HepG2 (cell line): ENCODE results near the gene ARL8A.

ENCODE experiments used
- ELF1 ChIP-seq: sonication (generic); formaldehyde crosslinking; IDR thresholded peaks from 2 replicates; pipeline ENCODE4 v1.4.0; 2020; ENCODE audit warnings: missing genetic modification reagents
- FOXM1 ChIP-seq: sonication (generic); formaldehyde crosslinking; IDR thresholded peaks from 2 replicates; pipeline ENCODE4 v1.5.0; 2020; ENCODE audit warnings: missing genetic modification reagents
- MAFG ChIP-seq: sonication (generic); formaldehyde crosslinking; IDR thresholded peaks from 2 replicates; pipeline ENCODE4 v1.5.1; 2020; ENCODE audit warnings: mild to moderate bottlenecking, missing genetic modification reagents
- RNF2 ChIP-seq: fragments of 450-650 bp; conservative IDR thresholded peaks from 2 replicates; pipeline ENCODE4 v1.6.1; 2016; ENCODE audit warnings: low read depth

DNA sequence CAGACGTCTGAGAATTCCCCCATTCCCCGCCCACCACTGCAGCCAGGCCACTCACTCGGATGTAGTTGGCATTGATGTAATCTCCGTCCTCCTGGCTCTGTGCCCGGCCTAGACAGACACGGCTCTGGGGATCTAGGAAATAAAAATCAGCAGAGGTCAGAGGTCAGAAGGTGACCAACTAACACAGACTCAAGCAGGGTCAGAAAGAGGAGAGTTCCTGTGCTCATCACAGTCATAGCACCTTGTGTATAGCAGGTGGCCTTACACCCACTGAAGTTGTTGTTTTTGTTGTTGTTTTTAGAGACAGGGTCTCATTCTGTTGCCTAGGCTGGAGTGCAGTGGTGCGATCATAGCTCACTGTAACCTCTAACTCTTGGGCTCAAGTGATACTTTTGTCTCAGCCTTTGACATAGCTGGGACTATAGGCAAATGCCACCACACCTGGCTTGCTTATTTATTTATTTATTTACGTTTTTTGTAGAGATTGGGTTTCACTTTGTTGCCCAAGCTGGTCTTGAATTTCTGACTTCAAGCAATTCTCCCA lies 11.0 kb upstream of the ARL8A start:
- no peak for TF ChIP-seq RNF2
- TF ChIP-seq ELF1 (CRISPR knock-in tag), result no peak
- no peak for TF ChIP-seq MAFG (CRISPR knock-in tag)
- no peak for TF ChIP-seq FOXM1
